Cardiac fibroblast (primary cell): Measurements from ENCODE around the gene SYP.
A peak's percentile ranks its signal among the peaks of the same experiment; 100 is the strongest.
"Not testable (repeated sequence)": the region's sequence is repeated elsewhere in the genome, so short reads cannot be mapped to it uniquely, and the experiment has no call there.

Source experiments
- DNase-seq, 2 donors: peaks; one replicate each; pipeline versions ENCODE4 v3.0.0 to v3.0.0-alpha.2; 2010; ENCODE audit warnings: low read depth in 2 of 2
- H3K4me3 ChIP-seq, 2 donors: replicated peaks in 1 of 2; 1 replicate in 1 of 2; 2 replicates in 1 of 2; pipeline ENCODE4 v1.5.1; 2011; ENCODE audit warnings: low read depth in 2 of 2, low read length in 2 of 2, mild to moderate bottlenecking in 2 of 2, moderate library complexity in 1 of 2
- CTCF ChIP-seq: IDR thresholded peaks from one replicate; pipeline ENCODE4 v1.5.1; 2011; ENCODE audit warnings: low read depth, mild to moderate bottlenecking, low read length, inconsistent platforms

Gene SYP

GRCh38 chrX:49161632-49162031, 38.4 kb downstream of the SYP start:
- TF ChIP-seq CTCF, result no peak
- H3K4me3 ChIP-seq, result no peak overlapping the region
- no peak for DNase-seq

- no peak for DNase-seq
- no peak for TF ChIP-seq CTCF
- no peak overlapping the region for H3K4me3 ChIP-seq
Measured at GRCh38 chrX:49160908-49161307, 39.1 kb downstream of the SYP start.

GRCh38 chrX:49157194-49157593, 42.8 kb downstream of the SYP start:
- no peak for DNase-seq
- no peak for TF ChIP-seq CTCF

DNA sequence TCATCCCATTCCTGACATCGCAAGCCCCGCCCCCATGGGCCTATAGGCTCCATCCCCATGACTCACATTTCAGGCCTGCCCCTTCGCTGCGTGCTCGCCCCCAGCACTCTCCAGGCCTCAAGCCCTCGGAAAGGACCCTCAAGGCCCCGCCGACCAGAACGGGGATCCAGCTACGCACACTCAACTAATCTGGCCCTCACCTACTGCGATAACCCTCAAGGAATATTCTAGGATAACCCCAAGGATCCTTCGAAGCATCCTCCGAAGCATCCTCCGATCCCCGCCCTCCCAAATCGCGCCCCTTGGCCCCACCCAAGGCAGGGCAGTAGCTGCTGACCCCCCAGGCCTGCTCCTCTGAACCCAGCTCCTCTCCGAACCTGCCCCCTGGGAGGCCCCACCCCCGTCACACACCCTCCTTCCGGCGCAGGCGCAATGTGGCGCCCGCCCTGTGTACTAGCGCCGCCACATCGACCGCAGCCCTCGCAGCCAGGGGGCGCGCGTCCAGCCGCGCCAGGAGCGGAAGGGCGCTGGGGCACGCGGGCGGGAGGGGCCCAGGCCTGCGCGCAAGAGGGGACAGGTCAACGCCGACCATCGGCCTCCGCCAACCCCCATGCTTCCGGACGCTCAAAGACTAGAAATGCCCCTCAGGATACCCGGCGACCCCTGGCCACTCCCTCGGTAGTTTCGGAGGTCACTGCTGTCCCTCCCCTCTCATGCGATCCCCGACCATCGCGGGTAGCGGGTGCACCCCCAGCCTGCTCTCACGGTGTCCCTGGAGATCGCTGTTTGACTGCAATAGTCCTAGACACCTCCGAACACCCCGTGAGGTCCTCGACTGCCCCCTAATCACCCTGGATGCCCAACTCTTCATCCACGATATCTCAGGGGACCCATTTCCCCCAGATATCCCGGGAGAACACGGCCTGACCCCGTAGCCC, 43.8 kb downstream of the SYP start:
- peak overlapping the region; percentile 33 to 52 for H3K4me3 ChIP-seq
- TF ChIP-seq CTCF, result peak; percentile 38
- DNase-seq, result peak; percentile 90 to 91

More at GRCh38 chrX:49157194-49157593, 42.8 kb downstream of the SYP start:
- H3K4me3 ChIP-seq, result no peak overlapping the region

GRCh38 chrX:49155243-49155899, 44.6 kb downstream of the SYP start:
- no peak for TF ChIP-seq CTCF
- peak; percentile 69 to 73 for DNase-seq
- H3K4me3 ChIP-seq, result peak overlapping the region; percentile 33 to 52

GRCh38 chrX:49153467-49153866, 46.5 kb downstream of the SYP start:
- TF ChIP-seq CTCF, result no peak
- no peak overlapping the region for H3K4me3 ChIP-seq
- no peak for DNase-seq

DNA sequence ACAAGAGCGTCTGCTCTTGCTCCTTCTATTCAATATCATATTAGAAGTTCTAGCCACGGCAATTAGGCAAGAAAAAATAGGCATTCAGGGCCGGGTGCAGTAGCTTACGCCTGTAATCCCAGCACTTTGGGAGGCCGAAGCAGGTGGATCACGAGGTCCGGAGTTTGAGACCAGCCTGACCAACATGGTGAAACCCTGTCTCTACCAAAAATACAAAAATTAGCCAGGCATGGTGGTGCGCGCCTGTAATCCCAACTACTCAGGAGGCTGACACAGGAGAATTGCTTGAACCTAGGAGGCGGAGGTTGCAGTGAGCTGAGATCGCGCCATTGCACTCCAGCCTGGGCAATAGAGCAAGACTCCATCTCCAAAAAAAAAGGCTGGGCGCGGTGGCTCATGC, 50.7 kb downstream of the SYP start:
- not testable (repeated sequence) for DNase-seq, H3K4me3 ChIP-seq

GRCh38 chrX:49148390-49149100, 51.4 kb downstream of the SYP start:
- H3K4me3 ChIP-seq, DNase-seq: not testable (repeated sequence)
